HepG2 (cell line): ENCODE results near the gene RNASE12. TPM values are rescaled to one million over a fixed set of nuclear protein-coding genes. Genes with fewer than 3 reads are reported as not detected.

Experiments used
- AHDC1 ChIP-seq: sonication (generic); formaldehyde crosslinking; IDR thresholded peaks from 2 replicates; pipeline ENCODE4 v1.5.1; 2020; ENCODE audit warnings: mild to moderate bottlenecking, missing genetic modification reagents, borderline replicate concordance
- HMG20B ChIP-seq: conservative IDR thresholded peaks from 2 replicates; pipeline ENCODE4 v1.6.1; 2016; ENCODE audit warnings: missing genetic modification reagents, missing compliant biosample characterization
- MYPOP ChIP-seq: sonication (generic); formaldehyde crosslinking; IDR thresholded peaks from 2 replicates; pipeline ENCODE4 v1.8.1; 2023; ENCODE audit warnings: mild to moderate bottlenecking, moderate library complexity, missing genetic modification reagents
- NONO ChIP-seq, 2 experiments: fragments of 450-650 bp in 1 of 2; sonication (generic) in 1 of 2; formaldehyde crosslinking in 1 of 2; IDR thresholded peaks in 1 of 2; conservative IDR thresholded peaks in 1 of 2; 2 replicates each; pipeline versions ENCODE4 v1.6.1 to v1.8.0; 2017 to 2022; ENCODE audit warnings: mild to moderate bottlenecking in 1 of 2, missing genetic modification reagents in 1 of 2, moderate library complexity in 1 of 2
- ZNF205 ChIP-seq: IDR thresholded peaks from 2 replicates; pipeline ENCODE4 v1.6.1; 2018; ENCODE audit warnings: missing biosample characterization, missing genetic modification reagents
- ZNF280B ChIP-seq: sonication (generic); formaldehyde crosslinking; IDR thresholded peaks from 2 replicates; pipeline ENCODE4 v1.5.0; 2020; ENCODE audit warnings: missing genetic modification reagents, mild to moderate bottlenecking, borderline replicate concordance
- ZNF619 ChIP-seq: sonication (generic); formaldehyde crosslinking; IDR thresholded peaks from 2 replicates; pipeline ENCODE4 v1.4.0; 2020; ENCODE audit warnings: mild to moderate bottlenecking, missing genetic modification reagents
- ZNF703 ChIP-seq: sonication (generic); formaldehyde crosslinking; IDR thresholded peaks from 2 replicates; pipeline ENCODE4 v1.5.1; 2020; ENCODE audit warnings: missing genetic modification reagents, mild to moderate bottlenecking, moderate library complexity, borderline replicate concordance
- ZNF75D ChIP-seq: sonication (generic); formaldehyde crosslinking; IDR thresholded peaks from 2 replicates; pipeline ENCODE4 v1.8.1; 2023; ENCODE audit warnings: missing genetic modification reagents, mild to moderate bottlenecking, borderline replicate concordance
- ZNF770 ChIP-seq: sonication (generic); formaldehyde crosslinking; IDR thresholded peaks from 2 replicates; pipeline ENCODE4 v1.5.0; 2020; ENCODE audit warnings: mild to moderate bottlenecking, missing genetic modification reagents
- ZNF772 ChIP-seq: sonication (generic); formaldehyde crosslinking; IDR thresholded peaks from 2 replicates; pipeline ENCODE4 v1.5.0; 2020; ENCODE audit warnings: mild to moderate bottlenecking, missing genetic modification reagents
- ZNF773 ChIP-seq: sonication (generic); formaldehyde crosslinking; IDR thresholded peaks from 2 replicates; pipeline ENCODE4 v1.4.0; 2020; ENCODE audit warnings: missing genetic modification reagents, borderline replicate concordance
- ZNF816 ChIP-seq: sonication (generic); formaldehyde crosslinking; IDR thresholded peaks from 2 replicates; pipeline ENCODE4 v1.8.0; 2022; ENCODE audit warnings: missing genetic modification reagents, mild to moderate bottlenecking, borderline replicate concordance
- ZSCAN12 ChIP-seq: sonication (generic); formaldehyde crosslinking; IDR thresholded peaks from 2 replicates; pipeline ENCODE4 v1.9.0; 2021; ENCODE audit warnings: mild to moderate bottlenecking, missing genetic modification reagents
- ZSCAN5A ChIP-seq: sonication (generic); formaldehyde crosslinking; IDR thresholded peaks from 2 replicates; pipeline ENCODE4 v1.8.0; 2022; ENCODE audit warnings: mild to moderate bottlenecking, missing genetic modification reagents, borderline replicate concordance
- polyA plus RNA-seq, 8 experiments: library from polyadenylated mRNA; depleted of rRNA in 3 of 8; stranded (reverse) in 7 of 8; unstranded in 1 of 8; fragments of >200 nt; fragmentation: Illumina TruSeq in 4 of 8; extraction: Trizol in 4 of 8; gene quantifications; 2 replicates each; pipeline versions ENCODE4 v1.2.1 to v1.2.3, GENCODE V29; 2011 to 2016; ENCODE audit warnings: low read depth in 4 of 8, missing spikeins in 1 of 8, mixed read lengths in 1 of 8; ENCODE audit not compliant: insufficient read depth in 1 of 8
- total RNA-seq, 5 experiments: library from RNA; depleted of rRNA; stranded (reverse); fragments of >200 nt; fragmentation: Illumina TruSeq; extraction: Trizol; gene quantifications; 2 replicates each; pipeline ENCODE4 v1.2.3, GENCODE V29; 2016; ENCODE audit warnings: low read depth in 1 of 5

The RNASE12 gene
- total and polyA plus RNA-seq, 2 of the 13 experiments (the other 11 are each of a cell fraction or from before 2014, with no cell fraction given): not detected

- TF ChIP-seq AHDC1 (CRISPR knock-in tag) (peak; percentile 21; the same call in 1 of the 2 replicates), ZNF703 (CRISPR knock-in tag) (no peak), ZNF205 (CRISPR knock-in tag) (peak; percentile 59; the same call in 1 of the 2 replicates), ZSCAN12 (CRISPR knock-in tag) (0 out of 2 replicates have a peak, but pooled peaks have one; percentile 24), ZNF280B (CRISPR knock-in tag) (no peak), NONO (IDR thresholded peaks at IDR 0.05) (no peak), NONO (CRISPR knock-in tag; conservative IDR thresholded peaks at IDR 0.05) (no peak), HMG20B (CRISPR knock-in tag) (no peak; the same call in 1 of the 2 replicates), ZNF770 (no peak), ZNF75D (CRISPR knock-in tag) (no peak), ZSCAN5A (0 out of 2 replicates have a peak, but pooled peaks have one; percentile 30), ZNF816 (CRISPR knock-in tag) (0 out of 2 replicates have a peak, but pooled peaks have one; percentile 19), ZNF619 (CRISPR knock-in tag) (0 out of 2 replicates have a peak, but pooled peaks have one; percentile 66), MYPOP (CRISPR knock-in tag) (peak; percentile 54; the same call in 1 of the 2 replicates), ZNF772 (CRISPR knock-in tag) (peak; percentile 56; the same call in 1 of the 2 replicates), ZNF773 (CRISPR knock-in tag) (no peak)
Observed at GRCh38 chr14:20630340-20631022, 39.3 kb upstream of the RNASE12 start (continued).
